Upper lobe of left lung (tissue), 6 donors: ENCODE results near the gene IER3. TPM values are rescaled to one million over a fixed set of nuclear protein-coding genes. Genes with fewer than 3 reads are reported as not detected.

Experiments
- ATAC-seq, 2 donors: fragments of 200-7000 bp; cut with Tn5 transposase; one replicate each; pipeline ENCODE4 v1.9.1; 2022; ENCODE audit warnings: mild to moderate bottlenecking in 2 of 2, moderate library complexity in 2 of 2; ENCODE audit not compliant: low FRiP score in 2 of 2
- DNase-seq, 2 donors: peaks; one replicate each; pipeline ENCODE4 v3.0.0-alpha.2; 2019 to 2020
- H3K27ac ChIP-seq, 4 donors: fragments of 200-600 bp; sonication (generic); one replicate each; pipeline ENCODE4 v1.5.1; 2016 to 2019
- H3K27me3 ChIP-seq, 4 donors: fragments of 200-600 bp; sonication (generic); one replicate each; pipeline ENCODE4 v1.5.1; 2017 to 2019
- H3K36me3 ChIP-seq, 4 donors: fragments of 200-600 bp; sonication (generic); one replicate each; pipeline ENCODE4 v1.5.1; 2016 to 2019
- H3K4me1 ChIP-seq, 4 donors: fragments of 200-600 bp; sonication (generic); one replicate each; pipeline ENCODE4 v1.5.1; 2018 to 2019
- H3K4me3 ChIP-seq, 4 donors: fragments of 200-600 bp; sonication (generic); one replicate each; pipeline ENCODE4 v1.5.1; 2017 to 2019; ENCODE audit warnings: mild to moderate bottlenecking in 2 of 4, moderate library complexity in 1 of 4
- H3K9me3 ChIP-seq, 4 donors: fragments of 200-600 bp; sonication (generic); one replicate each; pipeline ENCODE4 v1.5.1; 2018 to 2019
- CTCF ChIP-seq, 6 experiments: fragments of 450-650 bp in 4 of 6; fragments of 200-600 bp in 2 of 6; sonication (generic) in 2 of 6; IDR thresholded peaks; one replicate each; pipeline ENCODE4 v1.5.1; 2016 to 2019; ENCODE audit warnings: antibody characterized with exemption in 6 of 6
- EP300 ChIP-seq, 4 donors: sonication (generic); formaldehyde crosslinking; IDR thresholded peaks; one replicate each; pipeline ENCODE4 v1.5.1; 2017; ENCODE audit warnings: antibody characterized with exemption in 4 of 4, control low read depth in 2 of 4
- POLR2A ChIP-seq, 4 donors: fragments of 450-650 bp; IDR thresholded peaks; one replicate each; pipeline ENCODE4 v1.5.1; 2016 to 2017; ENCODE audit warnings: antibody characterized with exemption in 4 of 4, mild to moderate bottlenecking in 2 of 4
- POLR2AphosphoS5 ChIP-seq, 2 donors: sonication (generic); formaldehyde crosslinking; IDR thresholded peaks; one replicate each; pipeline ENCODE4 v1.5.1; 2017; ENCODE audit warnings: antibody characterized with exemption in 2 of 2
- WGBS, 2 donors: methylation state at CpG; one replicate each; pipeline ENCODE4 v1.1.5; 2017 to 2018; 5-methylcytosine and 5-hydroxymethylcytosine counted together
- total RNA-seq, 6 donors: library from RNA; depleted of rRNA in 4 of 6; stranded (reverse); fragments of >200 nt in 4 of 6; gene quantifications; one replicate each; pipeline versions ENCODE4 v1.1.0 to v1.2.1, GENCODE V29; 2016 to 2021
- donor health status: DM: no; HTN: no; CAD: no; lungs with moderate emphysema.
- donor health status: DM: no; HTN: yes; CAD: no; lungs with severe emphysema.

The IER3 gene
- total RNA-seq, 6 donors from 2014 or later = 4.2 to 61.1 (median 19.8) TPM

GRCh38 chr6:30740540-30740870 lies 3.8 kb downstream of the IER3 start:
- TF ChIP-seq CTCF (IDR thresholded peaks at IDR 0.05) (no peak), EP300 (IDR thresholded peaks at IDR 0.05) (no peak), POLR2AphosphoS5 (IDR thresholded peaks at IDR 0.05) (no peak), POLR2A (IDR thresholded peaks at IDR 0.05) (no peak)
- Histone ChIP-seq H3K27me3 (no peaks in the 10 kb centered on the region), H3K4me1 (peaks cover 42 to 63% (median 57%) of the 10 kb centered on the region in 4 donors), H3K36me3 (peaks cover 4 to 58% (median 31%) of the 10 kb centered on the region in 4 donors), H3K27ac (peak overlapping the region in 2 of 4 donors; percentile 96 to 97), H3K4me3 (no peak overlapping the region), H3K9me3 (no peaks in the 10 kb centered on the region)
- 92 to 96% methylated on average over 2 of the region's 2 CpGs for whole genome bisulfite sequencing, 2 donors
- no peak for DNase-seq
- no peak for ATAC-seq

- Histone ChIP-seq H3K4me3 (no peak overlapping the region), H3K4me1 (peaks cover 38 to 53% (median 50%) of the 10 kb centered on the region in 4 donors), H3K36me3 (peaks cover 12 to 78% (median 42%) of the 10 kb centered on the region in 4 donors), H3K27me3 (no peaks in the 10 kb centered on the region), H3K27ac (no peak overlapping the region), H3K9me3 (no peaks in the 10 kb centered on the region)
- 86 to 88% methylated on average over 6 of the region's 6 CpGs for WGBS, 2 donors
- no peak for TF ChIP-seq EP300 (IDR thresholded peaks at IDR 0.05)
- TF ChIP-seq POLR2AphosphoS5 (IDR thresholded peaks at IDR 0.05) = no peak
- DNase-seq (no peak), ATAC-seq (no peak)
Observed at GRCh38 chr6:30738532-30738931, 5.8 kb downstream of the IER3 start.

DNA sequence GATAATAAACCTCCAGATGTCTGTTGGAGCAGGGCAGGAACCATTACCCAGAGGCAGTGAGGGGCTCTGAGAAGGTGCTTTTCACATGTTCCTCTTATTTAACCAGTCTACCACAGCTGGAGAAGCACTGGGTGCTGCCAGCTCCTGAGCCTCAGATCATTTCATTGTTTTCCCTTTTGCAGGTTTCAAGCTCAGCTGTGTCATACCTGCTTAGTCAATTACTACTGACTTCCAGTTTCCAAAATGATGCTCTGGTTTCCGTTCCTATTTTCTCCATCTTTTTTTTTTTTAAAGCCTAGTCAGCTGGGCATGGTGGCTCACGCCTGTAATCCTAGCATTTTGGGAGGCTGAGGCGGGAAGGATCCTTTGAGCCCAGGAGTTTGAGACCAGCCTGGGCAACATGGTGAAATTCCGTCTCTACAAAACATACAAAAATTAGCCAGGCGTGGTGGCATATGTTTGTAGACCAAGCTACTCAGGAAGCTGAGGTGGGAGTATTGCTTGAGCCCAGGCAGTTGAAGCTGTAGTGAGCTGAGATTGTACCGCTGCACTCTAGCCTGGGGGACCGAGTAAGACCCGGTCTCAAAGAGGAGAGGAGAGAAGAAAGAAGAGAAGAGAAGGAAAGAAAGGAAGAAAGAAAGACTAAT lies 8.6 kb downstream of the IER3 start:
- Histone ChIP-seq H3K27me3 (no peaks in the 10 kb centered on the region), H3K4me1 (peaks cover 25 to 43% (median 38%) of the 10 kb centered on the region in 4 donors), H3K27ac (peak overlapping the region in 1 of 4 donors; percentile 3), H3K36me3 (peaks cover 16 to 98% (median 59%) of the 10 kb centered on the region in 4 donors), H3K9me3 (no peaks in the 10 kb centered on the region), H3K4me3 (no peak overlapping the region)
- TF ChIP-seq POLR2AphosphoS5 (IDR thresholded peaks at IDR 0.05) = no peak
- 87 to 88% methylated on average over 8 of the region's 8 CpGs for WGBS, 2 donors
- DNase-seq (no peak), ATAC-seq (no peak)

DNA sequence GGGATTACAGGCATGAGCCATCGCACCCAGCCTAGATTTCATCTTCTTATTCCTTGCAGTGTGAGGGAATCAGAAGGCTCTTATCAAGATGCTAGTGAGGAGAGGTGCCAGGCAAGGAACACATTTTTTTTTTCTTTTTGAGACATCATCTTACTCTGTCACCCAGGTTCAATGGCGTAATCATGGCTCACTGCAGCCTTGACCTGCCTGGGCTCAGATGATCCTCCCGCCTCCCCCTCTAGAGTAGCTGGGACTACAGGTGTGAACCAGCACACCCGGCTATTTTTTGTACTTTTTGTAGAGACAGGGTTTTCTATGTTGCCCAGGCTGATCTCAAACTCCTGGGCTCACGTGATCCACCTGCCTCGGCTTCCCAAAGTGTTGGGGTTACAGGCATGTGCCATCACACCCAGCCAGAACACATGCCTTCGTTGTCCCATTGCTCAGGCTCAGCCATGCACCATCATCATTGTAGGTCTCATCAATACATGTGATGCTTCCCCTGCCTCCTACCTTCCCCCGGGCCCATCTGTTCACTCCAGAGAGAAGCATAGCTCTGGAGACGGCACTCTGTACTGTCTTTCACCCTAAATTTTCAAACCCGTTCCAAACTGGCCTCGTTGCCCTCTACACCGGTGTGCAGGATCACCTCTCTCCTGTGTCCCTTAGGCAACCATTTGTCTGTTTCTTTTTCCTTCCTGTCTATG lies 12.0 kb downstream of the IER3 start:
- H3K27me3 ChIP-seq = no peaks in the 10 kb centered on the region
- no peak overlapping the region for H3K27ac ChIP-seq
- H3K36me3 ChIP-seq = peaks cover 27 to 98% (median 71%) of the 10 kb centered on the region in 4 donors
- H3K4me3 ChIP-seq = no peak overlapping the region
- TF ChIP-seq EP300 (IDR thresholded peaks at IDR 0.05) (no peak), POLR2A (IDR thresholded peaks at IDR 0.05) (no peak), CTCF (IDR thresholded peaks at IDR 0.05) (no peak), POLR2AphosphoS5 (IDR thresholded peaks at IDR 0.05) (no peak)
- ATAC-seq (no peak), DNase-seq (no peak)
- WGBS, 2 donors = 90 to 94% methylated on average over 12 of the region's 12 CpGs
- H3K4me1 ChIP-seq = peaks cover 20 to 31% (median 22%) of the 10 kb centered on the region in 4 donors
- H3K9me3 ChIP-seq = no peaks in the 10 kb centered on the region

GRCh38 chr6:30730601-30731435 lies 13.5 kb downstream of the IER3 start:
- DNase-seq (peak; percentile 88 to 91), ATAC-seq (peak; percentile 79 to 88)
- Histone ChIP-seq H3K27me3 (no peaks in the 10 kb centered on the region), H3K4me1 (peaks cover 9 to 17% (median 10%) of the 10 kb centered on the region in 4 donors), H3K9me3 (no peaks in the 10 kb centered on the region), H3K36me3 (peaks cover 27 to 98% (median 73%) of the 10 kb centered on the region in 4 donors), H3K4me3 (peak overlapping the region in 1 of 4 donors; percentile 23), H3K27ac (peak overlapping the region in 2 of 4 donors; percentile 35 to 53)
- TF ChIP-seq POLR2AphosphoS5 (IDR thresholded peaks at IDR 0.05) (no peak), POLR2A (IDR thresholded peaks at IDR 0.05) (no peak), CTCF (IDR thresholded peaks at IDR 0.05) (peak; percentile 49 to 86 (median 74)), EP300 (IDR thresholded peaks at IDR 0.05) (no peak)
- WGBS, 2 donors = 36 to 71% methylated on average over 16 to 30 of the region's 30 CpGs
